Fibroblast of mammary gland (primary cell): ENCODE measurements around the gene PERM1.
A peak's percentile ranks its signal among the peaks of the same experiment; 100 is the strongest.

ENCODE experiments used
- DNase-seq: peaks from one replicate; pipeline ENCODE4 v3.0.0-alpha.2; 2010; ENCODE audit warnings: low read depth
- H3K4me3 ChIP-seq: 2 replicates; pipeline ENCODE4 v1.5.1; 2011; ENCODE audit warnings: low read depth, mild to moderate bottlenecking, low read length, moderate library complexity; ENCODE audit not compliant: control insufficient read depth
- CTCF ChIP-seq: conservative IDR thresholded peaks from 2 replicates; pipeline ENCODE4 v1.5.1; 2011; ENCODE audit warnings: low read depth, low read length, inconsistent platforms; ENCODE audit not compliant: control insufficient read depth, insufficient read depth

Gene PERM1

GRCh38 chr1:1024771-1025699 is 43.1 kb upstream of the PERM1 start:
- no peak for TF ChIP-seq CTCF
- H3K4me3 ChIP-seq, result no peak overlapping the region
- no peak for DNase-seq

DNA sequence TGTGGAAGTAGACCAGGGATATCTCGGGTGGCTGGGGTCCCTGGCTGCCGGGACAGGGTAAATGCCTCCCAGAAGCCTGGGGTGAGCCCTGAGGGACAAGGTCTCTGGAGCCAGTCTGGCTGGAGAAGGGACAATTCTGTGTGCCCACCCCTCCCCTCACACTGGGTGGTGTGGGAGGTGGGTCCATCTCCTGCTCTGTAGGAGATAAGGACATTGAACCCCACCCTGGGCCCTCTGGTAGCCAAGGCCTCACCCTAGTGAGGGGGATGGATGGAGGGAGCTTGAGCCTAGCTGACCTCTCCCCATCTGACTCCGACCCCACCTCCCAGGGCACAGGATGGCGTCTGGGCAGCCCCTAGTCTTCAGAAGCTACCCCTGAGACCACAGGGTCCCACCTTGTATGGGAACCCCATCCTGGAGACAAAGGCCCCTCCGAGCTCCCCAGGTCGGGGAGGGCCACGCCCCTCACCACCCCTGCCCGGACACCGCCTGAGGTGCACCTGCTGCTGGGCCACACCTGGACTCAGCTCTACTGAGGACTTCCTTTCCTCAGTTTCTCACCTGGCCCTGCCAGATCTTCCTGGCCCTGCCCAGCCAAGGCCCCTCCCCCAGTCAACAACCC is 42.4 kb upstream of the PERM1 start:
- TF ChIP-seq CTCF, result no peak
- H3K4me3 ChIP-seq, result no peak overlapping the region

GRCh38 chr1:1023700-1024099 is 41.8 kb upstream of the PERM1 start:
- no peak for TF ChIP-seq CTCF
- DNase-seq, result no peak
- H3K4me3 ChIP-seq, result no peak overlapping the region

More for the DNA sequence above, 42.4 kb upstream of the PERM1 start:
- no peak for DNase-seq

DNA sequence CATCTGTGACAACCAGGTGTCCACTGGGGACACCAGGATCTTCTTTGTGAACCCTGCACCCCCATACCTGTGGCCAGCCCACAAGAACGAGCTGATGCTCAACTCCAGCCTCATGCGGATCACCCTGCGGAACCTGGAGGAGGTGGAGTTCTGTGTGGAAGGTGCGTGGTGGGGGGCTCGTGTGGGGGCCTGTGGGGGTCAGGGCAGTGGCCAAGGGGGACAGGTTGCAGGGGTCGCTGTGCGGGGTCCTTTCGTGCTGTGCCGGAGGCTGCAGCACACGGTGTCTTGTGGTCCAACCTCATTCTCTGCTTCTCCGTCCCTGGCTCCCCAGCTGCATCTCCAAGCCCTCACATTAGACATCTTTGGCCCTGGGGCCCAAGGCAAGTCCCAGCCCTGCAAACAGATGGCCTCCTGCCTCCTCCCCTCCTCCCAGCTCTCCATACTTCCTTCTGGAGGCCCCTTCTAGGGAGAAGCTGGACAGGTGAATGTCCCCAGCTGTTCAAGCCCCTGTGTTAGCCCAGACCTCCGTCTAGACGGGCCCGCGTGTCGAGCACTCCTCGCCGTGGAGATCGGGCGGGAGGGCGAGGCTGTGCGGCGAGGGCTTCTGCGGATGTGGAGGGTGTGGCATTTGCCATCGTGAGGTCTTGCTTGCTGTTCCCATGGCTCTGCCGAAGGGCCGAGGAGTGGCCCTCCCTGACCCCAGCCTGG is 40.6 kb upstream of the PERM1 start:
- DNase-seq, result no peak
- H3K4me3 ChIP-seq, result no peak overlapping the region
- TF ChIP-seq CTCF, result no peak

DNA sequence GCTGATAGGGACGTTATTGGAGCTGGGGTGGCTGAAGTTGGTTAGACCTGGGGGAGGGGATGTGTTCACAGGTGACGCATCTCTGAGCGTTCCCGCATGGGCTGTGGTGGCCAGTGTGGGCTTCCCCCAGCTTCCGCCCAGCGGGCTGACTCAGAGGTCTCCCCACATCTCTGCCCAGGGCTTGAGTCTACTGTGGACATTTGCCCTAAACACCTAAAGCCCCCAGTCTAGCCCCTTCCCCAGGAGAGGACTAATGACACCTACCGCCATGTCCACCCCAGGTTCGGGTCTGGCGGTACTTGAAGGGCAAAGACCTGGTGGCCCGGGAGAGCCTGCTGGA is 40.0 kb upstream of the PERM1 start:
- TF ChIP-seq CTCF, result no peak
- DNase-seq, result peak; percentile 21
- no peak overlapping the region for H3K4me3 ChIP-seq

GRCh38 chr1:1021010-1021919 is 39.4 kb upstream of the PERM1 start:
- TF ChIP-seq CTCF, result no peak
- DNase-seq, result peak; percentile 56
- H3K4me3 ChIP-seq, result peak overlapping the region; percentile 19
